HFFc6 (cell line): ENCODE data around the gene ALK. TPM values are rescaled to one million over a fixed set of nuclear protein-coding genes. Genes with fewer than 3 reads are reported as not detected.

Source experiments
- DNase-seq: peaks from one replicate; pipeline ENCODE4 v3.0.0-alpha.2; 2018
- H3K27ac Mint-ChIP-seq: 2 replicates; pipeline ENCODE4 v1.8.0; 2020; ENCODE audit warnings: mild to moderate bottlenecking, mixed read lengths
- H3K27me3 Mint-ChIP-seq: 2 replicates; pipeline ENCODE4 v1.8.0; 2021; ENCODE audit warnings: mild to moderate bottlenecking, moderate library complexity, mixed read lengths; ENCODE audit not compliant: insufficient read depth
- H3K36me3 Mint-ChIP-seq: 2 replicates; pipeline ENCODE4 v1.8.0; 2021; ENCODE audit warnings: low read depth, mixed read lengths
- H3K4me1 Mint-ChIP-seq: 2 replicates; pipeline ENCODE4 v1.8.0; 2020; ENCODE audit warnings: low read depth, mixed read lengths
- H3K4me3 Mint-ChIP-seq: 2 replicates; pipeline ENCODE4 v1.8.0; 2020; ENCODE audit warnings: mild to moderate bottlenecking, moderate library complexity, mixed read lengths
- H3K9me3 Mint-ChIP-seq: 2 replicates; pipeline ENCODE4 v1.8.0; 2020; ENCODE audit warnings: mild to moderate bottlenecking, mixed read lengths
- CTCF ChIP-seq: fragments of 200-600 bp; sonication (generic); IDR thresholded peaks from 2 replicates; pipeline ENCODE4 v1.5.0; 2021; ENCODE audit warnings: antibody characterized with exemption, mild to moderate bottlenecking
- total RNA-seq, 6 experiments: library from RNA; stranded (reverse); fragmentation: NEBNext Ultra II Directional; extraction: Animal tissue kit (Norgen Biotek cat#: 25700); gene quantifications; 2 replicates in 1 of 6; 3 replicates in 5 of 6; pipeline ENCODE4 v1.2.3, GENCODE V29; 2021

ALK gene
- total RNA-seq, 6 experiments from 2014 or later: not detected

- no peak for TF ChIP-seq CTCF
- H3K27ac Mint-ChIP-seq: no peak overlapping the region
- H3K27me3 Mint-ChIP-seq: no peaks in the 10 kb centered on the region
- H3K4me3 Mint-ChIP-seq: no peak overlapping the region
- H3K9me3 Mint-ChIP-seq: peaks cover 5% of the 10 kb centered on the region
- no peak for DNase-seq
- peaks cover 33% of the 10 kb centered on the region for H3K36me3 Mint-ChIP-seq
- peaks cover 29% of the 10 kb centered on the region for H3K4me1 Mint-ChIP-seq
Observed at GRCh38 chr2:29186817-29187216, 734.6 kb downstream of the ALK start.

GRCh38 chr2:29184531-29184930, 736.9 kb downstream of the ALK start:
- Mint-ChIP-seq H3K36me3 (peaks cover 39% of the 10 kb centered on the region), H3K4me1 (peaks cover 22% of the 10 kb centered on the region), H3K9me3 (peaks cover 5% of the 10 kb centered on the region), H3K27ac (no peak overlapping the region), H3K4me3 (no peak overlapping the region), H3K27me3 (peaks cover 2% of the 10 kb centered on the region; the same call in 1 of the 2 replicates)
- DNase-seq: no peak
- no peak for TF ChIP-seq CTCF

GRCh38 chr2:29182920-29183319, 738.5 kb downstream of the ALK start:
- Mint-ChIP-seq H3K9me3 (peaks cover 5% of the 10 kb centered on the region), H3K27ac (no peak overlapping the region), H3K4me3 (no peak overlapping the region), H3K36me3 (peaks cover 37% of the 10 kb centered on the region), H3K27me3 (peaks cover 2% of the 10 kb centered on the region; the same call in 1 of the 2 replicates), H3K4me1 (peaks cover 17% of the 10 kb centered on the region)
- no peak for DNase-seq
- no peak for TF ChIP-seq CTCF

- Mint-ChIP-seq H3K4me1 (peaks cover 12% of the 10 kb centered on the region), H3K9me3 (peaks cover under 1% of the 10 kb centered on the region; the same call in 1 of the 2 replicates), H3K27ac (no peak overlapping the region), H3K4me3 (no peak overlapping the region), H3K36me3 (peaks cover 32% of the 10 kb centered on the region), H3K27me3 (peaks cover 2% of the 10 kb centered on the region; the same call in 1 of the 2 replicates)
- DNase-seq: no peak
- no peak for TF ChIP-seq CTCF
Observed at GRCh38 chr2:29182334-29182733, 739.1 kb downstream of the ALK start.

GRCh38 chr2:29175338-29175737, 746.0 kb downstream of the ALK start:
- H3K36me3 Mint-ChIP-seq: peaks cover 26% of the 10 kb centered on the region
- no peak for TF ChIP-seq CTCF
- no peaks in the 10 kb centered on the region for H3K9me3 Mint-ChIP-seq
- H3K27me3 Mint-ChIP-seq: peaks cover 1% of the 10 kb centered on the region
- no peak for DNase-seq
- no peak overlapping the region for H3K27ac Mint-ChIP-seq
- no peaks in the 10 kb centered on the region for H3K4me1 Mint-ChIP-seq
- H3K4me3 Mint-ChIP-seq: no peak overlapping the region

GRCh38 chr2:29174937-29175336, 746.4 kb downstream of the ALK start:
- no peak for TF ChIP-seq CTCF
- H3K27me3 Mint-ChIP-seq: no peaks in the 10 kb centered on the region; the same call in 1 of the 2 replicates
- H3K4me3 Mint-ChIP-seq: no peak overlapping the region
- DNase-seq: no peak
- peaks cover 28% of the 10 kb centered on the region for H3K36me3 Mint-ChIP-seq
- no peaks in the 10 kb centered on the region for H3K4me1 Mint-ChIP-seq
- H3K27ac Mint-ChIP-seq: no peak overlapping the region
- H3K9me3 Mint-ChIP-seq: no peaks in the 10 kb centered on the region
